ENCODE results near the gene ZMYM4.

Gene ZMYM4

GRCh38 chr1:35287807-35288640 is 19.5 kb downstream of the ZMYM4 start:
- H3K4me3 Mint-ChIP-seq: peak overlapping the region; percentile 60
- H3K27me3 Mint-ChIP-seq: no peaks in the 10 kb centered on the region
- peaks cover 48% of the 10 kb centered on the region for H3K4me1 Mint-ChIP-seq (ENCODE audit: low read depth)
- peaks cover 12% of the 10 kb centered on the region for H3K36me3 Mint-ChIP-seq
- H3K9me3 Mint-ChIP-seq (ENCODE audit: low read depth): no peaks in the 10 kb centered on the region
- peak overlapping the region; percentile 36 for H3K27ac Mint-ChIP-seq

GRCh38 chr1:35288761-35289160 is 20.3 kb downstream of the ZMYM4 start:
- Mint-ChIP-seq H3K36me3 (peaks cover 12% of the 10 kb centered on the region), H3K4me1 (ENCODE audit: low read depth) (peaks cover 48% of the 10 kb centered on the region), H3K27ac (no peak overlapping the region), H3K4me3 (no peak overlapping the region), H3K27me3 (no peaks in the 10 kb centered on the region), H3K9me3 (ENCODE audit: low read depth) (no peaks in the 10 kb centered on the region)

GRCh38 chr1:35290452-35290851 is 21.9 kb downstream of the ZMYM4 start:
- Mint-ChIP-seq H3K27me3 (no peaks in the 10 kb centered on the region), H3K4me3 (no peak overlapping the region), H3K9me3 (ENCODE audit: low read depth) (no peaks in the 10 kb centered on the region), H3K4me1 (ENCODE audit: low read depth) (peaks cover 35% of the 10 kb centered on the region), H3K27ac (no peak overlapping the region), H3K36me3 (peaks cover 6% of the 10 kb centered on the region)

DNA sequence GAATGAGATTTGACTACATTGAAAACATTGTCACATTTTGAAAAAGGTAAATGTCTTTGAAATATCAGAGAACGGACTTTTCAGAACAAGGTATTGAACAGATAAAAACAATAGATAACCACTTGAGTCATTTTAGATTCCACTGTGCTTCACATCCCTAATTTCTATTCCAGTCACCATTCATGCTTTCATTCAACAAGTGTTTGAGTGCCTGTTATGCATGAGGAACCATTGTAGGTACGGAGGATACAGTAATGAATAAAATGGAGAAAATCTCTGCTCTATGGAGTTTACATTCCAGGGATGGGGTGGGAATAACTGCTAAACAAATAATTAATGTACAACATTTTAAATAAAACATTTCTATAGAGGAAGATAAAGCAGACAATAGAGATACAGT is 26.3 kb downstream of the ZMYM4 start:
- no peaks in the 10 kb centered on the region for H3K27me3 Mint-ChIP-seq
- H3K27ac Mint-ChIP-seq: no peak overlapping the region
- no peaks in the 10 kb centered on the region for H3K9me3 Mint-ChIP-seq (ENCODE audit: low read depth)
- H3K36me3 Mint-ChIP-seq: no peaks in the 10 kb centered on the region
- H3K4me1 Mint-ChIP-seq (ENCODE audit: low read depth): peaks cover 8% of the 10 kb centered on the region
- H3K4me3 Mint-ChIP-seq: no peak overlapping the region

DNA sequence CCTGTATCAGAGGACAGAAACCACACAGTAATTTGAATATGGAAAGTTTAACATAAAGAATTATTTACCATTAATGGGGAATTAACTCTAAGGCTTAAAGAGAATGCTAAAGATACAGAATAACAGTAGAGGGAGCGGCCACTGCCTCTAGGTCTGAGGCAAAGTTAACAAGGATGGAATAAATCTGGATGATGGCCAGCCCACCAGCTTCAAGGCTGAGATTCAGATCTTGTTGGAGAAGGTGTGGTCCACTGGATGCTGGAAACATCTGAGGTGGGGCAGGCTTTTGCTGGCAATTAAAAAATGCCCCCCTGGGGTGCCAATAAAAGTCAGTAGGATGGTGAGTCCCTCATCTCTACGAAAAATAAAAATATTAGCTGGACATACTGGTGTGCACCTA is 29.4 kb downstream of the ZMYM4 start:
- Mint-ChIP-seq H3K4me1 (ENCODE audit: low read depth) (peaks cover 10% of the 10 kb centered on the region), H3K4me3 (no peak overlapping the region), H3K27me3 (no peaks in the 10 kb centered on the region), H3K36me3 (peaks cover 3% of the 10 kb centered on the region), H3K9me3 (ENCODE audit: low read depth) (no peaks in the 10 kb centered on the region), H3K27ac (no peak overlapping the region)

DNA sequence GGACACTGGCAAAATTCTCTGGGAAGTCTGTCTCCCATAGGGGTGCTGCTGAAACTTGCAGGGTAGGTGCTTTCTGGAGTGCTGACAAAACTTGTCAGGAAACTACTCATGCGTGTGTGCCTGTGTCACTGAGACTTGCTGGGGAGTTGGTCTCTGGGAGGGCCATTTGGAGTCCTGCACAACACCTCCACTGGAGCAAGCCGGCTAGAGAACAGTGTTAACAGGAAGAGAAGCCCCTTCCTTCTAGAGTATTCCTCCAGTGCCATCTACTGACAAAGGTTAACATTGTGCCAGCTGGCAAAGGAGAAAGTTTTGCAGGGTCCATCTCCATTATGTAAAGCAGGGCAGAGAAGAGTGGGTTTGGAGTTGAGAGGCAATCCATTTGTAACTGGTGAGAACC is 30.0 kb downstream of the ZMYM4 start:
- H3K27me3 Mint-ChIP-seq: no peaks in the 10 kb centered on the region

GRCh38 chr1:35300376-35300775 is 31.9 kb downstream of the ZMYM4 start:
- Mint-ChIP-seq H3K27me3 (no peaks in the 10 kb centered on the region), H3K4me1 (ENCODE audit: low read depth) (peaks cover 10% of the 10 kb centered on the region), H3K27ac (no peak overlapping the region), H3K36me3 (peaks cover 5% of the 10 kb centered on the region), H3K9me3 (ENCODE audit: low read depth) (no peaks in the 10 kb centered on the region), H3K4me3 (no peak overlapping the region)

More for the DNA sequence above, 30.0 kb downstream of the ZMYM4 start:
- Mint-ChIP-seq H3K9me3 (ENCODE audit: low read depth) (no peaks in the 10 kb centered on the region), H3K36me3 (peaks cover 3% of the 10 kb centered on the region), H3K27ac (no peak overlapping the region), H3K4me3 (no peak overlapping the region), H3K4me1 (ENCODE audit: low read depth) (peaks cover 10% of the 10 kb centered on the region)

GRCh38 chr1:35301674-35302392 is 33.3 kb downstream of the ZMYM4 start:
- Mint-ChIP-seq H3K36me3 (peaks cover 5% of the 10 kb centered on the region), H3K27me3 (no peaks in the 10 kb centered on the region), H3K4me3 (no peak overlapping the region), H3K9me3 (ENCODE audit: low read depth) (no peaks in the 10 kb centered on the region), H3K27ac (no peak overlapping the region), H3K4me1 (ENCODE audit: low read depth) (peaks cover 10% of the 10 kb centered on the region)

DNA sequence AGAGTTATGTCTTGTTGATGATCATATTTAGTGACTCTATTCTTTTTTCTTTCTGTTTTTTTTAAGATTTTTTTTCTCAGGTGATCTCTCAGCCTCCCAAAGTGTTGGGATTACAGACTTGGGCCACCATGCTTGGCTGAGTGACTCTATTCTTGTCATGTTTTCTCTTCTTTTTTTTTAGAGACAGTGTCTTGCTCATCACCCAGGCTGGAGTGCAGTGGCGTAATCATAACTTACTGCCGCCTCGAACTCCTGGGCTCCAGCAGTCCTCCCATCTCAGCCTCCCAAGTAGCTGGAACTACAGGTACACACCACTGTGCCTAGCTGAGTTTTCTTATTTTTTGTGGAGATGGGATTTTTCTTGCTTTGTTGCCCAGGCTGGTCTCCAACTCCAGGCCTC is 36.9 kb downstream of the ZMYM4 start:
- peaks cover 5% of the 10 kb centered on the region for H3K36me3 Mint-ChIP-seq
- no peak overlapping the region for H3K4me3 Mint-ChIP-seq
- H3K27me3 Mint-ChIP-seq: no peaks in the 10 kb centered on the region
- H3K9me3 Mint-ChIP-seq (ENCODE audit: low read depth): no peaks in the 10 kb centered on the region
- peaks cover 7% of the 10 kb centered on the region for H3K4me1 Mint-ChIP-seq (ENCODE audit: low read depth)
- H3K27ac Mint-ChIP-seq: no peak overlapping the region

DNA sequence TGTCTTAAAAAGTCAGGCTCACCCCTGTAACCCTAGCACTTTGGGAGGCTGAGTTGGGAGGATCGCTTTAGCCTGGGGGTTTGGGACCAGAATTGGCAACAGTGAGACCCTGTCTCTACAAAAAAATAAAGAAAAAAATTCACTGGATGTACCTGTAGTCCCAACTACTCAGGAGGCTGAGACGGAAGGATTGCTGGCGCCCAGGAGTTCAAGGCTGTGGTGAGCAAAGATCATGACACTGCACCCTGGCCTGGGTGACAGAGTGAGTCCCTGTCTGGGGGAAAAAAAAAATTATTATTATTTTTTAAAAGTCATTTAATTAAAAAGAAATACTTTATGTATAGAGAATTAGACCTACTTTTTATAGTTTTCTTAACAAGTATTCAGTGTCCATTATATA is 47.1 kb downstream of the ZMYM4 start:
- Mint-ChIP-seq H3K4me3 (no peak overlapping the region), H3K9me3 (ENCODE audit: low read depth) (no peaks in the 10 kb centered on the region), H3K27me3 (no peaks in the 10 kb centered on the region), H3K27ac (no peak overlapping the region), H3K4me1 (ENCODE audit: low read depth) (peaks cover 5% of the 10 kb centered on the region), H3K36me3 (peaks cover 7% of the 10 kb centered on the region)

DNA sequence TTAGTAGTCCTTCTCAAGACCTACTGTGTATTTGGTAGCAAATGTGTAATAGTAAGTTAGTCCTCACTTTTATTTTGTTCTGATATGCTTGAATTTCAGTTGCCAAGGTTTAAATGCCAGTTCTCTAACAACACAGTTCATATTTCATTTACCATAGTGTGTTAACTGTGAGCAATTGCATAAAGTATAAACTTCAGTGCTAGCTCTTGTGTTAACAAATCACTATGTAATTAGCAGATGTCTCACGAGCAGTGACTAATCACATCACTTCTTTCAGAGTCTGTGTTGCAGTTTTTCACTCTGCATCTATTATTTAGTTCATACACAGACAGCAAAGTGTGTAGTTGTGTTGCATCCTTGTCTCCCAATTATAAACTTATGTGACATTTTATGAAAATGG is 47.8 kb downstream of the ZMYM4 start:
- H3K27ac Mint-ChIP-seq: no peak overlapping the region

DNA sequence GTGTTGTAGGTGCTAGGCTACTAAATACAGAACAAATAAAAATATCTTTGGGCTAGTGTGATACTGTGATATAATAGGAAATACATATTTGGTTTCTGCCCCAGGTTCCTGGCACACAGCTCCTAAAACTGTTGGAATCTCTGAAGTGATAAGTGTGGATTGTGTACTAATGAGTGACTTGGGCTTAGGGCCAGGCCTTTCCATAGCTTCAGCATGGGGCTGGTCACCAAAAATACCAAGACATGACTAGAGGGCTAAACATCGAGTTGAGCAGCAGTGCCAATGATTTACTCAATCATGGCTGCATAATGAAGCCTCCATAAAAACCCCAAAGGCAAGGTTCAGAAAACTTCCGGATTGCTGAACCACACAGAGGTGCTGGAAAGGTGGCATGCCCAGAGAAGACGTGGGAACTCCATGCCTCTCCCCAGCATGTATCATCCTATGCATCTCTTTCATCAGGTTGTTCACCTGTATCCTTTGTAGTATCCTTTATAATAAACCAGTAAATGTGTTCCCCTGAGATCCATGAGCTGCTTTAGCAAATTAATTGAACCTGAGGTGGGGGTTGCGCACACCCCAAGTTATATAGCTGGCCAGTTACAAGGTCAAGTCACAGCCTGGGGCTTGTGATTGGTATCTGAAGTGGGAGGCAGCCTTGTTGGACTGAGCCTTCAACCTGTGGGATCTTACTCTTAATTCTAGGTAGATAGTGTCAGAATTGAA is 51.6 kb downstream of the ZMYM4 start:
- H3K4me3 Mint-ChIP-seq: no peak overlapping the region
- H3K4me1 Mint-ChIP-seq (ENCODE audit: low read depth): peaks cover 17% of the 10 kb centered on the region
- H3K27me3 Mint-ChIP-seq: no peaks in the 10 kb centered on the region
- peaks cover 5% of the 10 kb centered on the region for H3K36me3 Mint-ChIP-seq
- H3K9me3 Mint-ChIP-seq (ENCODE audit: low read depth): no peaks in the 10 kb centered on the region
- no peak overlapping the region for H3K27ac Mint-ChIP-seq

More for the DNA sequence above, 47.8 kb downstream of the ZMYM4 start:
- Mint-ChIP-seq H3K27me3 (no peaks in the 10 kb centered on the region), H3K4me3 (no peak overlapping the region), H3K4me1 (ENCODE audit: low read depth) (peaks cover 6% of the 10 kb centered on the region), H3K9me3 (ENCODE audit: low read depth) (no peaks in the 10 kb centered on the region), H3K36me3 (peaks cover 5% of the 10 kb centered on the region)

DNA sequence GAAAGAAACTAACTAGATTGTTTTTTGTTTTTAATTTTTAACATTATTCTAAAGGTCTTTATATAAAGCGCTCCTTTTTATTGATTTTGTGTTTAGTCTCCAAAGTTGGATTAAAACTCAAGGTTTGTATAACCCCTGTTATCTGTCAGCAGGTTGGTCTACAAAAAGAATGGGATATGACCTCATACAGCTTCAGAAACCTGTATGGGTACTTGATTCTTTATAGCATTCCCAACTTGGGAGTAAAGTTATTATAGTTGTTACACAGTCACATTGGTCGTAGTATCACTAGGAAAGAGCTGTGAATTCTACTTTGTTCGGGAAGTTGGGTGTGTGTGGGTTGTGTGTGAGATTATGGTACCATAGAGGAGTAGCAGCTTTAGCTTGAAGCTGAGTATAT is 52.4 kb downstream of the ZMYM4 start:
- Mint-ChIP-seq H3K36me3 (peaks cover 5% of the 10 kb centered on the region), H3K4me1 (ENCODE audit: low read depth) (peaks cover 17% of the 10 kb centered on the region), H3K27ac (no peak overlapping the region), H3K27me3 (no peaks in the 10 kb centered on the region), H3K9me3 (ENCODE audit: low read depth) (no peaks in the 10 kb centered on the region), H3K4me3 (no peak overlapping the region)

GRCh38 chr1:35324486-35324885 is 56.0 kb downstream of the ZMYM4 start:
- H3K9me3 Mint-ChIP-seq (ENCODE audit: low read depth): no peaks in the 10 kb centered on the region
- H3K36me3 Mint-ChIP-seq: peaks cover 5% of the 10 kb centered on the region
- no peak overlapping the region for H3K27ac Mint-ChIP-seq
- no peaks in the 10 kb centered on the region for H3K27me3 Mint-ChIP-seq
- peaks cover 14% of the 10 kb centered on the region for H3K4me1 Mint-ChIP-seq (ENCODE audit: low read depth)
- no peak overlapping the region for H3K4me3 Mint-ChIP-seq

- peaks cover 14% of the 10 kb centered on the region for H3K4me1 Mint-ChIP-seq (ENCODE audit: low read depth)
- H3K27ac Mint-ChIP-seq: no peak overlapping the region
- no peaks in the 10 kb centered on the region for H3K27me3 Mint-ChIP-seq
- peaks cover 6% of the 10 kb centered on the region for H3K36me3 Mint-ChIP-seq
- H3K4me3 Mint-ChIP-seq: no peak overlapping the region
- no peaks in the 10 kb centered on the region for H3K9me3 Mint-ChIP-seq (ENCODE audit: low read depth)
Observed at GRCh38 chr1:35326246-35326866, 57.8 kb downstream of the ZMYM4 start.

Data from activated naive CD8-positive, alpha-beta T cell (primary cell).